SJSA1 (cell line): ENCODE results near the gene MAST4. TPM values are rescaled to one million over a fixed set of nuclear protein-coding genes. Genes with fewer than 3 reads are reported as not detected.

Experiments used
- DNase-seq, 2 experiments: peaks; one replicate each; pipeline ENCODE4 v3.0.0-alpha.2; 2015 to 2020; ENCODE audit warnings: low spot score in 2 of 2, low read depth in 1 of 2
- H3K27ac ChIP-seq: fragments of 250-450 bp; sonication (Bioruptor Pico); 2 replicates; pipeline ENCODE4 v1.5.1; 2020; ENCODE audit warnings: mild to moderate bottlenecking, moderate library complexity
- H3K27me3 ChIP-seq: fragments of 250-450 bp; sonication (Bioruptor Pico); replicated peaks from 2 replicates; pipeline ENCODE4 v1.5.1; 2020; ENCODE audit warnings: mild to moderate bottlenecking, moderate library complexity
- H3K36me3 ChIP-seq: fragments of 250-450 bp; sonication (Bioruptor Pico); 2 replicates; pipeline ENCODE4 v1.5.1; 2020; ENCODE audit warnings: mild to moderate bottlenecking
- H3K4me1 ChIP-seq: fragments of 250-450 bp; sonication (Bioruptor Pico); replicated peaks from 2 replicates; pipeline ENCODE4 v1.6.1; 2021; ENCODE audit warnings: mild to moderate bottlenecking
- H3K4me3 ChIP-seq: fragments of 250-450 bp; sonication (Bioruptor Pico); 2 replicates; pipeline ENCODE4 v1.5.1; 2020; ENCODE audit warnings: mild to moderate bottlenecking
- H3K9me3 ChIP-seq: fragments of 250-450 bp; sonication (Bioruptor Pico); replicated peaks from 2 replicates; pipeline ENCODE4 v1.5.1; 2020; ENCODE audit warnings: mild to moderate bottlenecking
- total RNA-seq: library from RNA; depleted of rRNA; stranded (reverse); fragments of >200 nt; shearing (Covaris generic); gene quantifications from 2 replicates; pipeline ENCODE4 v1.2.3, GENCODE V29; 2014

Gene MAST4
- total RNA-seq, 1 experiment from 2014 or later: 2.3 TPM

- H3K36me3 ChIP-seq: no peaks in the 10 kb centered on the region
- no peaks in the 10 kb centered on the region for H3K4me1 ChIP-seq
- no peak overlapping the region for H3K4me3 ChIP-seq
- no peak overlapping the region for H3K27ac ChIP-seq
- no peaks in the 10 kb centered on the region for H3K9me3 ChIP-seq
- H3K27me3 ChIP-seq: no peaks in the 10 kb centered on the region
- no peak for DNase-seq
Observed at GRCh38 chr5:66892716-66893115, 296.5 kb downstream of the MAST4 start.

GRCh38 chr5:66894480-66895240 is 298.5 kb downstream of the MAST4 start:
- H3K36me3 ChIP-seq: no peaks in the 10 kb centered on the region
- no peaks in the 10 kb centered on the region for H3K9me3 ChIP-seq
- no peak overlapping the region for H3K4me3 ChIP-seq
- no peaks in the 10 kb centered on the region for H3K4me1 ChIP-seq
- DNase-seq: no peak
- no peaks in the 10 kb centered on the region for H3K27me3 ChIP-seq
- no peak overlapping the region for H3K27ac ChIP-seq

GRCh38 chr5:66896171-66896570 is 300.0 kb downstream of the MAST4 start:
- peak in 1 of 2 experiments; percentile 14 for DNase-seq
- no peaks in the 10 kb centered on the region for H3K4me1 ChIP-seq
- H3K27me3 ChIP-seq: no peaks in the 10 kb centered on the region; the same call in 1 of the 2 replicates
- no peak overlapping the region for H3K4me3 ChIP-seq
- H3K27ac ChIP-seq: no peak overlapping the region
- no peaks in the 10 kb centered on the region for H3K9me3 ChIP-seq
- no peaks in the 10 kb centered on the region for H3K36me3 ChIP-seq

GRCh38 chr5:66897356-66897755 is 301.2 kb downstream of the MAST4 start:
- Histone ChIP-seq H3K9me3 (no peaks in the 10 kb centered on the region), H3K27ac (no peak overlapping the region), H3K27me3 (no peaks in the 10 kb centered on the region; the same call in 1 of the 2 replicates), H3K36me3 (no peaks in the 10 kb centered on the region), H3K4me1 (no peaks in the 10 kb centered on the region), H3K4me3 (no peak overlapping the region)
- no peak for DNase-seq

GRCh38 chr5:66898241-66898995 is 302.2 kb downstream of the MAST4 start:
- no peak overlapping the region for H3K4me3 ChIP-seq
- no peaks in the 10 kb centered on the region for H3K4me1 ChIP-seq
- DNase-seq: no peak
- no peak overlapping the region for H3K27ac ChIP-seq
- H3K36me3 ChIP-seq: no peaks in the 10 kb centered on the region
- no peaks in the 10 kb centered on the region; the same call in 1 of the 2 replicates for H3K27me3 ChIP-seq
- no peaks in the 10 kb centered on the region for H3K9me3 ChIP-seq

- Histone ChIP-seq H3K27ac (no peak overlapping the region), H3K27me3 (no peaks in the 10 kb centered on the region; the same call in 1 of the 2 replicates), H3K4me1 (no peaks in the 10 kb centered on the region), H3K4me3 (no peak overlapping the region), H3K9me3 (no peaks in the 10 kb centered on the region), H3K36me3 (no peaks in the 10 kb centered on the region)
- no peak for DNase-seq
Observed at GRCh38 chr5:66903218-66903617, 307.0 kb downstream of the MAST4 start.

- no peaks in the 10 kb centered on the region for H3K36me3 ChIP-seq
- no peaks in the 10 kb centered on the region; the same call in 1 of the 2 replicates for H3K27me3 ChIP-seq
- no peaks in the 10 kb centered on the region for H3K9me3 ChIP-seq
- no peak overlapping the region for H3K4me3 ChIP-seq
- H3K27ac ChIP-seq: no peak overlapping the region
- DNase-seq: no peak
- no peaks in the 10 kb centered on the region for H3K4me1 ChIP-seq
Observed at GRCh38 chr5:66903709-66904108, 307.5 kb downstream of the MAST4 start.

GRCh38 chr5:66904189-66904588 is 308.0 kb downstream of the MAST4 start:
- Histone ChIP-seq H3K9me3 (no peaks in the 10 kb centered on the region), H3K36me3 (no peaks in the 10 kb centered on the region), H3K4me1 (no peaks in the 10 kb centered on the region), H3K27ac (no peak overlapping the region), H3K4me3 (no peak overlapping the region), H3K27me3 (no peaks in the 10 kb centered on the region; the same call in 1 of the 2 replicates)
- no peak for DNase-seq

GRCh38 chr5:66906021-66906420 is 309.8 kb downstream of the MAST4 start:
- DNase-seq: no peak
- no peaks in the 10 kb centered on the region for H3K36me3 ChIP-seq

GRCh38 chr5:66908230-66908629 is 312.0 kb downstream of the MAST4 start:
- Histone ChIP-seq H3K9me3 (no peaks in the 10 kb centered on the region), H3K4me1 (no peaks in the 10 kb centered on the region), H3K36me3 (no peaks in the 10 kb centered on the region), H3K27me3 (no peaks in the 10 kb centered on the region), H3K27ac (no peak overlapping the region), H3K4me3 (no peak overlapping the region)
- DNase-seq: no peak

More at GRCh38 chr5:66906021-66906420, 309.8 kb downstream of the MAST4 start:
- no peaks in the 10 kb centered on the region for H3K9me3 ChIP-seq
- H3K4me1 ChIP-seq: no peaks in the 10 kb centered on the region
- H3K27ac ChIP-seq: no peak overlapping the region
- no peak overlapping the region for H3K4me3 ChIP-seq
- H3K27me3 ChIP-seq: no peaks in the 10 kb centered on the region

- Histone ChIP-seq H3K36me3 (no peaks in the 10 kb centered on the region), H3K4me3 (no peak overlapping the region), H3K27ac (no peak overlapping the region), H3K27me3 (no peaks in the 10 kb centered on the region), H3K9me3 (no peaks in the 10 kb centered on the region), H3K4me1 (no peaks in the 10 kb centered on the region)
- DNase-seq: no peak
Observed at GRCh38 chr5:66909364-66909763, 313.2 kb downstream of the MAST4 start.

GRCh38 chr5:66912787-66913186 is 316.6 kb downstream of the MAST4 start:
- H3K27me3 ChIP-seq: no peaks in the 10 kb centered on the region
- H3K9me3 ChIP-seq: no peaks in the 10 kb centered on the region
- H3K4me3 ChIP-seq: no peak overlapping the region
- no peak overlapping the region for H3K27ac ChIP-seq
- DNase-seq: no peak
- H3K4me1 ChIP-seq: no peaks in the 10 kb centered on the region
- no peaks in the 10 kb centered on the region for H3K36me3 ChIP-seq

- no peak overlapping the region for H3K4me3 ChIP-seq
- no peaks in the 10 kb centered on the region for H3K27me3 ChIP-seq
- H3K4me1 ChIP-seq: no peaks in the 10 kb centered on the region
- no peak overlapping the region for H3K27ac ChIP-seq
- H3K36me3 ChIP-seq: no peaks in the 10 kb centered on the region
- DNase-seq: no peak
- H3K9me3 ChIP-seq: no peaks in the 10 kb centered on the region
Observed at GRCh38 chr5:66915531-66915930, 319.3 kb downstream of the MAST4 start.

- H3K27me3 ChIP-seq: no peaks in the 10 kb centered on the region
- no peaks in the 10 kb centered on the region for H3K4me1 ChIP-seq
- H3K27ac ChIP-seq: no peak overlapping the region
- H3K4me3 ChIP-seq: no peak overlapping the region
- H3K36me3 ChIP-seq: no peaks in the 10 kb centered on the region
- no peak for DNase-seq
- H3K9me3 ChIP-seq: no peaks in the 10 kb centered on the region
Observed at GRCh38 chr5:66922881-66923280, 326.7 kb downstream of the MAST4 start.
